Keratinocyte (primary cell): ENCODE results near the gene DNPEP. TPM values are rescaled to one million over a fixed set of nuclear protein-coding genes. Genes with fewer than 3 reads are reported as not detected.

Experiments used
- DNase-seq: peaks from one replicate; pipeline ENCODE4 v3.0.0-alpha.2; 2011; ENCODE audit warnings: low read depth, missing footprints, low spot score
- FAIRE-seq: peaks from 2 replicates; lab custom pipeline; 2011; peaks lifted over from hg19 to GRCh38; lab: Jason Lieb, UNC
- H2AFZ ChIP-seq: 2 replicates; pipeline ENCODE4 v1.6.0; 2012; ENCODE audit warnings: low read length, control low read depth, inconsistent platforms; ENCODE audit not compliant: control insufficient read depth
- H3K27ac ChIP-seq: 2 replicates; pipeline ENCODE4 v1.5.1; 2011; ENCODE audit warnings: low read length; ENCODE audit not compliant: control insufficient read depth, insufficient read depth
- H3K27me3 ChIP-seq: 3 replicates; pipeline ENCODE4 v1.6.0; 2011; ENCODE audit warnings: low read length; ENCODE audit not compliant: control insufficient read depth, insufficient read depth; ENCODE audit errors: extremely low read depth
- H3K36me3 ChIP-seq, 2 experiments: 2 replicates in 1 of 2; 3 replicates in 1 of 2; pipeline ENCODE4 v1.5.1; 2011; ENCODE audit warnings: low read length in 2 of 2, mild to moderate bottlenecking in 1 of 2; ENCODE audit not compliant: control insufficient read depth in 2 of 2, insufficient read depth in 2 of 2; ENCODE audit errors: extremely low read depth in 1 of 2
- H3K4me1 ChIP-seq: 3 replicates; pipeline ENCODE4 v1.5.1; 2011; ENCODE audit warnings: low read length; ENCODE audit not compliant: control insufficient read depth, insufficient read depth; ENCODE audit errors: extremely low read depth
- H3K4me2 ChIP-seq: 3 replicates; pipeline ENCODE4 v1.6.0; 2011; ENCODE audit warnings: low read depth, low read length; ENCODE audit not compliant: control insufficient read depth, insufficient read depth; ENCODE audit errors: extremely low read depth
- H3K4me3 ChIP-seq, 3 experiments: fragments of 200-600 bp in 1 of 3; sonication (generic) in 1 of 3; 2 replicates in 2 of 3; 3 replicates in 1 of 3; pipeline ENCODE4 v1.5.1; 2011 to 2016; ENCODE audit warnings: low read length in 3 of 3, mild to moderate bottlenecking in 3 of 3, control low read depth in 2 of 3, inconsistent platforms in 1 of 3, low read depth in 1 of 3, mixed read lengths in 1 of 3, mixed run types in 1 of 3, moderate library complexity in 1 of 3; ENCODE audit not compliant: control insufficient read depth in 2 of 3, insufficient read depth in 2 of 3; ENCODE audit errors: extremely low read depth in 1 of 3
- H3K79me2 ChIP-seq: 2 replicates; pipeline ENCODE4 v1.6.0; 2012; ENCODE audit warnings: low read length; ENCODE audit not compliant: control insufficient read depth, insufficient read depth
- H3K9ac ChIP-seq: 3 replicates; pipeline ENCODE4 v1.6.0; 2011; ENCODE audit warnings: low read length; ENCODE audit not compliant: control insufficient read depth, insufficient read depth; ENCODE audit errors: extremely low read depth
- H3K9me1 ChIP-seq: 3 replicates; pipeline ENCODE4 v1.6.0; 2011; ENCODE audit warnings: low read length; ENCODE audit not compliant: control insufficient read depth, insufficient read depth; ENCODE audit errors: extremely low read depth
- H3K9me3 ChIP-seq: 2 replicates; pipeline ENCODE4 v1.5.1; 2012; ENCODE audit warnings: low read depth, low read length; ENCODE audit not compliant: control insufficient read depth
- H4K20me1 ChIP-seq: 3 replicates; pipeline ENCODE4 v1.6.0; 2011; ENCODE audit warnings: low read length; ENCODE audit not compliant: control insufficient read depth, insufficient read depth; ENCODE audit errors: extremely low read depth
- EZH2 ChIP-seq: IDR thresholded peaks from one replicate; pipeline ENCODE4 v1.6.1; 2012; ENCODE audit warnings: inconsistent platforms, mild to moderate bottlenecking, low read length, moderate library complexity
- dilution Hi-C: fragments of 300-500 bp; cut with MboI; formaldehyde crosslinking; loops from one replicate; pipeline ENCODE4 v1.7.0; 2020; ENCODE audit warnings: low sequenced_read_pairs; ENCODE audit not compliant: extremely low pct_ligation_motif_present
- polyA plus RNA-seq, 5 experiments: library from polyadenylated mRNA; depleted of rRNA in 3 of 5; stranded (reverse) in 3 of 5; stranded (forward) in 1 of 5; unstranded in 1 of 5; fragments of >200 nt; gene quantifications; 1 replicate in 1 of 5; 2 replicates in 3 of 5; 3 replicates in 1 of 5; pipeline versions ENCODE4 v1.2.1 to v1.2.3, GENCODE V29; 2011 to 2012; ENCODE audit warnings: missing spikeins in 2 of 5, low read depth in 1 of 5, low replicate concordance in 1 of 5
- TF ChIP-seq, protein P1 (sequence below), 3 experiments: IDR thresholded peaks in 1 of 3; conservative IDR thresholded peaks in 1 of 3; optimal IDR thresholded peaks in 1 of 3; 2 replicates in 2 of 3; 3 replicates in 1 of 3; pipeline versions ENCODE3 to v1.5.1; 2011; ENCODE audit warnings: low read length in 3 of 3, mild to moderate bottlenecking in 3 of 3, moderate library complexity in 2 of 3, control low read depth in 1 of 3, inconsistent platforms in 1 of 3; ENCODE audit not compliant: insufficient read depth in 2 of 3; ENCODE audit errors: extremely low read depth in 1 of 3

The DNPEP gene
- polyA plus RNA-seq, 1 donor (not counting 4 experiments of a cell fraction or from before 2014, with no cell fraction given), result 34.1 TPM

DNA sequence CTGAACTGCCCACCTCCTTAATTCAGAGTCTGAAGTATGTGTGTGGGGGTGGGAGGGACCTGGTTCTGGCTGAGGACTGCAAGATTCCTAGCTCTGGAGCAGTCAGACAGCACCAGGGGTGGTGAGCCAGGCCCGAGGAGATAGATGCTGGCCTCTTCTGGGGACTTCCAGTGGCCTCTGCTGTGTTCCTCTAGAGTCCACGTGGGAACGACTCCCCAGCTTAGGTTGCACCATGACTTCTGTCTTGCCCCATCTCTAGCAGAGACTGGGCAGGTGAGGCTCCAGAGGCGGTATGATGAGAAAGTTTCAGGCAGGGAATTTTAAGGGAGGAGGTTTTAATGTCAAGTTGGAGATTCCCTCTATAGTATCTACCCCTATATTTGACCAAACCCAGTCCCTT lies 33.1 kb downstream of the DNPEP start:
- no peak for DNase-seq
- no peak for FAIRE-seq
- Histone ChIP-seq H4K20me1 (no peaks in the 10 kb centered on the region), H3K9ac (no peak overlapping the region), H3K9me1 (no peaks in the 10 kb centered on the region), H3K4me3 (no peak overlapping the region), H3K79me2 (no peaks in the 10 kb centered on the region), H3K4me2 (no peak overlapping the region), H3K9me3 (no peaks in the 10 kb centered on the region), H2AFZ (no peak overlapping the region), H3K4me1 (no peaks in the 10 kb centered on the region), H3K27me3 (peaks cover 48% of the 10 kb centered on the region), H3K27ac (no peak overlapping the region), H3K36me3 (no peaks in the 10 kb centered on the region)
- dilution Hi-C loops, result no loop called here
- no peak for TF ChIP-seq EZH2
- TF ChIP-seq, protein P1, sequence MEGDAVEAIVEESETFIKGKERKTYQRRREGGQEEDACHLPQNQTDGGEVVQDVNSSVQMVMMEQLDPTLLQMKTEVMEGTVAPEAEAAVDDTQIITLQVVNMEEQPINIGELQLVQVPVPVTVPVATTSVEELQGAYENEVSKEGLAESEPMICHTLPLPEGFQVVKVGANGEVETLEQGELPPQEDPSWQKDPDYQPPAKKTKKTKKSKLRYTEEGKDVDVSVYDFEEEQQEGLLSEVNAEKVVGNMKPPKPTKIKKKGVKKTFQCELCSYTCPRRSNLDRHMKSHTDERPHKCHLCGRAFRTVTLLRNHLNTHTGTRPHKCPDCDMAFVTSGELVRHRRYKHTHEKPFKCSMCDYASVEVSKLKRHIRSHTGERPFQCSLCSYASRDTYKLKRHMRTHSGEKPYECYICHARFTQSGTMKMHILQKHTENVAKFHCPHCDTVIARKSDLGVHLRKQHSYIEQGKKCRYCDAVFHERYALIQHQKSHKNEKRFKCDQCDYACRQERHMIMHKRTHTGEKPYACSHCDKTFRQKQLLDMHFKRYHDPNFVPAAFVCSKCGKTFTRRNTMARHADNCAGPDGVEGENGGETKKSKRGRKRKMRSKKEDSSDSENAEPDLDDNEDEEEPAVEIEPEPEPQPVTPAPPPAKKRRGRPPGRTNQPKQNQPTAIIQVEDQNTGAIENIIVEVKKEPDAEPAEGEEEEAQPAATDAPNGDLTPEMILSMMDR (optimal IDR thresholded peaks at IDR 0.05 in 1 of 3, IDR thresholded peaks at IDR 0.05 in 1 of 3, conservative IDR thresholded peaks at IDR 0.05 in 1 of 3; ENCODE audit: extremely low read depth in 1 of 3, insufficient read depth in 2 of 3, low read length in 3 of 3), result no peak

DNA sequence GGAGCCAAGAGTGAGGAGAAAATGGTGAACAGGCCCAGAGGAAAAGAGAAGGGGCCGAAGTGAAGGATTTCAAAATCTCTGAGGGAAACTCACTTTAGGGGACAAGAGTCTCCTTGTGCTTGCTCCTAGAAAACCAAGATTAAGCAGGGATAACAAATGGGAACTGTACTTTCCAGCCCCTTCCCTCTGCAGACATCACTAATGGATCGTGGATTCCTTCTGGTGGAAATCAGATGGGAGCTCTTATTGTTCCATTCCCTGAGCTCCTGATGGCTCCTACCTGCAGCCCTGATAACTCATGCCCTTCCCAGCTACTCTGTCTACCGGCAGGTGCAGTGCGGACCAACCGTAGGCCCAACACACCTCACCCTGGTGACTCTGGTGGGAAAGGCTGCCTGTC lies 34.6 kb downstream of the DNPEP start:
- H3K9me1 ChIP-seq, result no peaks in the 10 kb centered on the region
- no peak overlapping the region for H3K4me3 ChIP-seq
- H2AFZ ChIP-seq, result no peak overlapping the region
- no peaks in the 10 kb centered on the region for H4K20me1 ChIP-seq
- dilution Hi-C loops, result no loop called here
- H3K27ac ChIP-seq, result no peak overlapping the region
- H3K9ac ChIP-seq, result no peak overlapping the region
- no peaks in the 10 kb centered on the region for H3K9me3 ChIP-seq
- no peaks in the 10 kb centered on the region for H3K79me2 ChIP-seq
- TF ChIP-seq EZH2, result no peak
- TF ChIP-seq, protein P1 (optimal IDR thresholded peaks at IDR 0.05 in 1 of 3, IDR thresholded peaks at IDR 0.05 in 1 of 3, conservative IDR thresholded peaks at IDR 0.05 in 1 of 3; ENCODE audit: extremely low read depth in 1 of 3, insufficient read depth in 2 of 3, low read length in 3 of 3), result no peak
- no peaks in the 10 kb centered on the region for H3K4me1 ChIP-seq
- H3K36me3 ChIP-seq, result no peaks in the 10 kb centered on the region
- H3K27me3 ChIP-seq, result peaks cover 34% of the 10 kb centered on the region
- FAIRE-seq (no peak), DNase-seq (no peak)
- no peak overlapping the region for H3K4me2 ChIP-seq
